Vagina (tissue), 2 donors: Measurements from ENCODE around the gene AHCYL2. TPM values are rescaled to one million over a fixed set of nuclear protein-coding genes. Genes with fewer than 3 reads are reported as not detected.

Experiments used
- DNase-seq, 2 donors: peaks; one replicate each; pipeline ENCODE4 v3.0.0-alpha.2; 2017; ENCODE audit errors: extremely low spot score in 2 of 2
- H3K27ac ChIP-seq: fragments of 200-600 bp; sonication (generic); one replicate; pipeline ENCODE4 v1.5.1; 2019
- H3K27me3 ChIP-seq: fragments of 200-600 bp; sonication (generic); one replicate; pipeline ENCODE4 v1.5.1; 2019
- H3K36me3 ChIP-seq, 2 donors: fragments of 200-600 bp; sonication (generic); one replicate each; pipeline ENCODE4 v1.5.1; 2017 to 2019
- H3K4me1 ChIP-seq: fragments of 200-600 bp; sonication (generic); one replicate; pipeline ENCODE4 v1.5.1; 2019
- H3K4me3 ChIP-seq, 2 donors: fragments of 200-600 bp; sonication (generic); 1 replicate in 1 of 2; 2 replicates in 1 of 2; pipeline ENCODE4 v1.5.1; 2016 to 2019
- H3K9me3 ChIP-seq: fragments of 200-600 bp; sonication (generic); one replicate; pipeline ENCODE4 v1.5.1; 2019
- CTCF ChIP-seq, 3 experiments: fragments of 450-650 bp in 2 of 3; fragments of 200-600 bp in 1 of 3; sonication (generic) in 1 of 3; IDR thresholded peaks; one replicate each; pipeline ENCODE4 v1.5.1; 2017 to 2019; ENCODE audit warnings: antibody characterized with exemption in 3 of 3, mild to moderate bottlenecking in 2 of 3, moderate library complexity in 2 of 3
- POLR2A ChIP-seq, 2 donors: fragments of 450-650 bp; IDR thresholded peaks; one replicate each; pipeline ENCODE4 v1.6.1; 2017; ENCODE audit warnings: antibody characterized with exemption in 2 of 2, mild to moderate bottlenecking in 2 of 2, moderate library complexity in 2 of 2
- POLR2AphosphoS5 ChIP-seq, 2 donors: sonication (generic); formaldehyde crosslinking; IDR thresholded peaks; one replicate each; pipeline ENCODE4 v1.9.0; 2017; ENCODE audit warnings: antibody characterized with exemption in 2 of 2, mild to moderate bottlenecking in 2 of 2, low read depth in 1 of 2; ENCODE audit not compliant: insufficient read depth in 1 of 2
- intact Hi-C: fragments of 100-400 bp; cut with DNase I; formaldehyde crosslinking; loops from one replicate; pipeline ENCODE4 v1.15.1; 2023
- total RNA-seq: library from RNA; depleted of rRNA; stranded (reverse); fragments of >200 nt; gene quantifications from one replicate; pipeline ENCODE4 v1.2.3, GENCODE V29; 2016

AHCYL2 gene
- total RNA-seq, 1 donor from 2014 or later: 19.6 TPM

DNA sequence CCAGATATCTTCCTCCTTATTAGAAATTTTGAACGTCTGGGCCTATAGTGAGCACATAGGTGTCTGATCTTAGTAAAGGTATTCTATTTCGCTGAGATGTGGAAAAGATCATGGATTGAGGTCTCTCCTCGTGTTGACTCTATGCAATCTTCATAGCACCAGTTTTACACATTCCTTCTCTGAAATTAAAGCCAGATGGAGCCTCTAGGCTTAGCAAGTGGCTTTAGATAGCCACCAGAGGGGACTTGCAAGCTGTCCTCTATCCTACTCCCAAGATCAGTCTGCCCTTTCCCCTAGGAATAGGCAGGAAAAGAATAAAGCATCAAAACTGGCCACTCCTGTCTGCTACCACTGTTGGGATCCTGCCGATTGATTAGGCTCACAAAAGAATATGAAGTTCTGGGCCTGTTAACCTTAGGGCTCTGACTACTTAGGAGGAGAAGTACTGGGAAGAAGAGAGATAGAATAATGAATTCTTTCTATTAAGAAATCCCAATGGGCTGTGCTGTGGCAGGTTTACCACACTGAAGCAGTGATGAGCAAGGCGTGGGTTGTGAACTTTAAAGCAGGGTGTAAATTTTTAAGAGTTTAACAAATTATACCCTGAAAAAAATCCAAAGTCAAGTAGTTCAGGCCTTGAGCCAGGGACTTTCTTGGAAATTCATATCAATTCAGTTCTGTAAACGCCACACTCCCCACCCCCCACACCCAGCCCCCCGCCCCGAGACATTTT, 207.2 kb downstream of the AHCYL2 start:
- DNase-seq: no peak
- intact Hi-C loops: no loop called here

DNA sequence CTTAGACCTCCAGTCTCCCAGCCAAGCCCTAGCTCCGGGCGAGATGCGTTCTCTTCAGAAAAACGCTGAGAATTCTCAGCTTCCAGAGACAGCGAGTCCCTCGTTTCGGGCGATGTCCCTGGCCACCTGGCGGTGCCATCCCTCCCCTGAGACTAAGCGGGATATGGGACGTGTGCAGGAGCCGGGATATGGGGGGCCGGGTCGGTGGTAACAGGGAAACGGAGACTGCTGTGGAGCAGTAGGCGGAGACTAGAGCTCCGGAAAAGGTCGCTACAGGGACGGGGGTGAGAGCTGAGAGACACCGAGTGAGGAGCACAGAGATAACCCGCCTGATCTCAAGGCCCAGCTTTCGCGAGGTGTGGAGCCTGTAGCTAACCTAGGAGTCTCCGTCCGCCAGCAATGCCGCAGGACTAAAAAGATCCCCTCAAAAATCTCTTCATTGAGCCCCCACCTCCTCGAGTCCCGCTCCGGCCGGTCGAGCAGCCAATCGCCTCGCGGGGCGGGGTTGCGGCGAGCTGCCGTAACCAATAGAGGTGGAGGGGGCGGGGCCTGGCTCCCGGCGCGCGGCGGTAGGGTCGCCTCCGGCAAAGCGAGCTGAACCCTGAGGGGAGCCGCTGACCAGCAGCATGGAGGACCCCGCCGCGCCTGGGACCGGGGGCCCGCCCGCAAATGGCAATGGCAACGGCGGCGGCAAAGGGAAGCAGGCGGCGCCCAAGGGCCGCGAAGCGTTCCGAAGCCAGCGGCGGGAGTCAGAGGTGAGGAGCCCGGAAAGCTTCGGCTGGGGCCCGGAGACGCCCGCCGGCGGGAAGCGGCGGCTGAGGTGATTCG, 209.2 kb downstream of the AHCYL2 start, which contains the start of gene STRIP2:
STRIP2 (plus strand) TSS at position 586 of the 828 bp plus-strand sequence; CDS start at position 627, 41 bp downstream.
- TF ChIP-seq CTCF (IDR thresholded peaks at IDR 0.05) (no peak), POLR2AphosphoS5 (IDR thresholded peaks at IDR 0.05; ENCODE audit: insufficient read depth in 1 of 2, low read depth in 1 of 2) (peak in 1 of 2 donors; percentile 50), POLR2A (IDR thresholded peaks at IDR 0.05) (no peak)
- Histone ChIP-seq H3K9me3 (no peaks in the 10 kb centered on the region), H3K4me3 (peak within 1 kb of the TSS; percentile 71 to 76), H3K36me3 (no peaks in the 10 kb centered on the region), H3K4me1 (peaks cover 19% of the 10 kb centered on the region), H3K27ac (no peak within 1 kb of the TSS), H3K27me3 (no peaks in the 10 kb centered on the region)
- intact Hi-C loops: no loop called here
- peak in 1 of 2 donors; percentile 90 for DNase-seq

More for the DNA sequence above, 207.2 kb downstream of the AHCYL2 start:
- no peak for TF ChIP-seq POLR2A (IDR thresholded peaks at IDR 0.05)
- no peak for TF ChIP-seq POLR2AphosphoS5 (IDR thresholded peaks at IDR 0.05; ENCODE audit: insufficient read depth in 1 of 2, low read depth in 1 of 2)
- no peak for TF ChIP-seq CTCF (IDR thresholded peaks at IDR 0.05)
- Histone ChIP-seq H3K36me3 (no peaks in the 10 kb centered on the region), H3K4me3 (no peak overlapping the region), H3K27me3 (no peaks in the 10 kb centered on the region), H3K9me3 (no peaks in the 10 kb centered on the region), H3K27ac (no peak overlapping the region), H3K4me1 (peaks cover 19% of the 10 kb centered on the region)

DNA sequence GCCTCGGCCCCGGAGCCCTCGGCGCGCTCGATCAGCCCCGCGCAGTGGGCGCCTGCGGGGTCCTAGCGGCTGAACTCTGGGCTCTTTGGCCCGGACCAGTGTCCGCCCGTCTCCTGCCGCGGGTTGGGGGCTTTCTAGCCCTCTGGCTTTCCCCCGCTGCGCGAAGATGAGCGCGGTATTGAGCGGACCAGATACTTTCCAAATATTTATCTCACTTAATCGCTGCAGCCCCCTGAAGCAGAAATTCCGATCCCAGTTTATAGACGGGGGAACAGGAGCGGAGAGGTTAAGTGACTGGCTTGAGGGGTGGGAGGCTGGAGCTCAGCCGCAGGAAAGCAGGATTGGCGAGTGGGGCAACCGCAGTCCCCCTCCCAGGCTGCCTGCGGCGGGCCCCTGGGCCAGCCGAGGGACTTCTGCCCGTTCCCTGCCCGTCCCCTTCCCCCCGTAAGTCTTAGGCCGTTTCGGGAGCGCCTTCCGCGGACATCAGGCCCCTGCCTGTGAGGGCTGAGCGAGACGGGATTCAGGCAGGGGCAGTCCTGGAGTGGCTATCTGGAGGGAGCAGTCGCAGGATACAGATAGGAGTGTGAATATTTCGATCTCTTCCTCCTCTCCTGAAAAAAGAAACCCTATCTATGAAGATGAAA, 210.0 kb downstream of the AHCYL2 start:
- TF ChIP-seq POLR2A (IDR thresholded peaks at IDR 0.05) (no peak), CTCF (IDR thresholded peaks at IDR 0.05) (no peak), POLR2AphosphoS5 (IDR thresholded peaks at IDR 0.05; ENCODE audit: insufficient read depth in 1 of 2, low read depth in 1 of 2) (no peak)
- H3K27ac ChIP-seq: no peak overlapping the region
- no peaks in the 10 kb centered on the region for H3K9me3 ChIP-seq
- DNase-seq: peak in 1 of 2 donors; percentile 84
- intact Hi-C loops: no loop called here
- no peaks in the 10 kb centered on the region for H3K27me3 ChIP-seq
- H3K4me3 ChIP-seq: peak overlapping the region; percentile 71 to 76
- no peaks in the 10 kb centered on the region for H3K36me3 ChIP-seq
- H3K4me1 ChIP-seq: peaks cover 19% of the 10 kb centered on the region

DNA sequence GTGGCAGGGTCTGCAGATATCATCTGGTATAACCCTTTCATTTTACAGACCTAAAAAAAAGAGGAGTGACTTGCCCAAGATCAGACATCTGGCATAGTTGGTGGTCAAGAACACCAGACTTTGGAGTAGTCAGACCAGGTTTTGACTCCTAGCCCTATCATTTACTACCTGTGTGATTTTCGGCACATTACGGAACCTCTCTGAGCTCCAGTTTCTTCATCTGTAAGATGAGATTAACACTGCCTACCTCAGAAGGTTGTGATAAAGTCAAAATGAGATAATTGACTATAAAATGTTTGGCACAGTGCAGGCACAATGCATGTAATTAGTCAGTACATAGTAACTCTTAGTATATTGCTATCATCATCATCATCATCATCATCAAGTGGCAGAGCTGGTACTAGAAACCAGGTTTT, 210.6 kb downstream of the AHCYL2 start:
- intact Hi-C loops: no loop called here
- Histone ChIP-seq H3K27ac (no peak overlapping the region), H3K27me3 (no peaks in the 10 kb centered on the region), H3K4me1 (peaks cover 19% of the 10 kb centered on the region), H3K4me3 (peak overlapping the region in 1 of 2 donors; percentile 76), H3K36me3 (no peaks in the 10 kb centered on the region), H3K9me3 (no peaks in the 10 kb centered on the region)
- TF ChIP-seq POLR2AphosphoS5 (IDR thresholded peaks at IDR 0.05; ENCODE audit: insufficient read depth in 1 of 2, low read depth in 1 of 2) (no peak), CTCF (IDR thresholded peaks at IDR 0.05) (no peak), POLR2A (IDR thresholded peaks at IDR 0.05) (no peak)
- no peak for DNase-seq
